ENCODE results near the gene UQCRH. TPM values are rescaled to one million over a fixed set of nuclear protein-coding genes. Genes with fewer than 3 reads are reported as not detected.

UQCRH gene
- total and polyA plus RNA-seq, 2 donors from 2014 or later: 188 to 850 TPM

DNA sequence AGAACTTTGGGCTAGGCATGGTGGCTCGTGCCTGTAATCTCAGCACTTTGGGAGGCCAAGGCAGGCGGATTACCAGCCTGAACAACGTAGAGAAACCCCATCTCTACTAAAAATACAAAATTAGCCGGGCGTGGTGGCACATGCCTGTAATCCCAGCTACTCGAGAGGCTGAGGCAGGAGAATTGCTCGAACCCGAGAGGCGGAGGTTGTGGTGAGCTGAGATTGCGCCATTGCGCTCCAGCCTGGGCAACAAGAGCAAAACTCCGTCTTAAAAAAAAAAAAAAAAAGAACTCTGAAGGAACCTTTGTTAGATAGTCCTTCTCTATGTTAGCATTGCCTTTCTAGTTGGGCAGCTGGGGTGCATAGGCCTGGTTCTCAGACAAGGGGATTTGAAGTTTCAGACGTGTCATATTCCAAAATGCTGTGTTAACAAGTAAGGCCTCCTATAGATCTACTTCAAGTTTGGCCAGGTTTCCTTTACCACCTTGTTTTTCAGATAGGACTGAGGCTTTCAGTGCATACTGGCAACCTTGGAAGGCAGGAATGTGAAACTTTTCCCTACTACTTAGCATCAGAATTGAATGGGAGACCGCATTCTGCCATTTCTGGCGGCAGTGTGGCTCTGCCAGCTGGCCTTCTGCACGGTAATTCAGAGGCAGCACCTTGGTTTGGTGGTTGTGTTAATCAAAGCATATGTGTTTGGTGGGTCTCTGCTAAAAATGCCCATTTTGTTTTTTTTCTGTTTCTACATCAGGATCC lies 6.1 kb downstream of the UQCRH start:
- H3K36me3 ChIP-seq (ENCODE audit: control insufficient read depth in 2 of 3, insufficient read depth in 3 of 3, low read length in 3 of 3): peaks cover 8 to 25% (median 18%) of the 10 kb centered on the region in 3 donors
- peaks cover 0 to 9% (median 2%) of the 10 kb centered on the region in 3 donors for H3K4me1 ChIP-seq (ENCODE audit: control insufficient read depth in 2 of 3, insufficient read depth in 2 of 3, low read depth in 1 of 3, low read length in 3 of 3)
- no peak for TF ChIP-seq CTCF (IDR thresholded peaks at IDR 0.05; ENCODE audit: borderline replicate concordance, extremely low read depth, insufficient read depth)
- no peaks in the 10 kb centered on the region for H3K27me3 ChIP-seq (ENCODE audit: control insufficient read depth, insufficient read depth, low read length)
- DNase-seq: no peak
- intact Hi-C loops (cut with DNase I): no loop called here
- H3K27ac ChIP-seq (ENCODE audit: low read depth in 2 of 2, low read length in 2 of 2): no peak overlapping the region
- FAIRE-seq: no peak
- H3K4me3 ChIP-seq (ENCODE audit: low read length in 3 of 3): no peak overlapping the region
- no peaks in the 10 kb centered on the region for H3K9me3 ChIP-seq (ENCODE audit: control insufficient read depth in 2 of 3, insufficient read depth in 1 of 3, low read length in 3 of 3)
- H3K9ac ChIP-seq (ENCODE audit: low read length in 3 of 3): no peak overlapping the region

DNA sequence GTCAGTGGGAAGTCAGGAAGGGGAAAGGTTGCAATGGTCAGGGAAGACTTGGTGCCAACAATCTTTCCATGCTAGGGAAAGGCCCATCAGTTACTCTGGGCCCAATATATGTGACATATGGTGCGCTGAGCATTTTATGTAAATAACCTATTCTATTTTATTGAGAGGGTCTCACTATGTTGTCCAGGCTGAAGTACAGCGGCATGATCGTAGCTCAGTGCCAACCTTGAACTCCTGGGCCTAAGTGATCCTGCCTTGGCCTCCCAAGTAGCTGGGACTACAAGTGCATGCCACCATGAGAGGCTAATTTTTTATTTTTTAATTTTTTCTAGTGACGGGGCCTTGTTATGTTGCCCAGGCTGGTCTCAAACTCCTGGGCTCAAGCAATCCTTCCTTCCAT lies 6.8 kb downstream of the UQCRH start:
- DNase-seq (no peak), FAIRE-seq (no peak)
- intact Hi-C loops (cut with DNase I): no loop called here
- no peaks in the 10 kb centered on the region for H3K9me3 ChIP-seq (ENCODE audit: control insufficient read depth in 2 of 3, insufficient read depth in 1 of 3, low read length in 3 of 3)
- H3K4me1 ChIP-seq (ENCODE audit: control insufficient read depth in 2 of 3, insufficient read depth in 2 of 3, low read depth in 1 of 3, low read length in 3 of 3): peaks cover 0 to 7% (median 2%) of the 10 kb centered on the region in 3 donors
- TF ChIP-seq CTCF (IDR thresholded peaks at IDR 0.05; ENCODE audit: borderline replicate concordance, extremely low read depth, insufficient read depth): no peak
- no peaks in the 10 kb centered on the region for H3K27me3 ChIP-seq (ENCODE audit: control insufficient read depth, insufficient read depth, low read length)
- H3K4me3 ChIP-seq (ENCODE audit: low read length in 3 of 3): no peak overlapping the region
- H3K36me3 ChIP-seq (ENCODE audit: control insufficient read depth in 2 of 3, insufficient read depth in 3 of 3, low read length in 3 of 3): peaks cover 8 to 29% (median 18%) of the 10 kb centered on the region in 3 donors
- H3K9ac ChIP-seq (ENCODE audit: low read length in 3 of 3): no peak overlapping the region
- H3K27ac ChIP-seq (ENCODE audit: low read depth in 2 of 2, low read length in 2 of 2): no peak overlapping the region

GRCh38 chr1:46315669-46316403 lies 12.3 kb downstream of the UQCRH start:
- no peak for TF ChIP-seq CTCF (IDR thresholded peaks at IDR 0.05; ENCODE audit: borderline replicate concordance, extremely low read depth, insufficient read depth)
- H3K9ac ChIP-seq (ENCODE audit: low read length in 3 of 3): no peak overlapping the region
- H3K9me3 ChIP-seq (ENCODE audit: control insufficient read depth in 2 of 3, insufficient read depth in 1 of 3, low read length in 3 of 3): no peaks in the 10 kb centered on the region
- DNase-seq (peak in 2 of 5 donors; percentile 30 to 38), FAIRE-seq (no peak)
- H3K4me1 ChIP-seq (ENCODE audit: control insufficient read depth in 2 of 3, insufficient read depth in 2 of 3, low read depth in 1 of 3, low read length in 3 of 3): no peaks in the 10 kb centered on the region
- no peaks in the 10 kb centered on the region for H3K27me3 ChIP-seq (ENCODE audit: control insufficient read depth, insufficient read depth, low read length)
- H3K27ac ChIP-seq (ENCODE audit: low read depth in 2 of 2, low read length in 2 of 2): no peak overlapping the region
- no peak overlapping the region for H3K4me3 ChIP-seq (ENCODE audit: low read length in 3 of 3)
- peaks cover 6 to 28% (median 10%) of the 10 kb centered on the region in 3 donors for H3K36me3 ChIP-seq (ENCODE audit: control insufficient read depth in 2 of 3, insufficient read depth in 3 of 3, low read length in 3 of 3)
- intact Hi-C loops (cut with DNase I): no loop called here
